ENCODE results near the gene MTFP1. TPM values are rescaled to one million over a fixed set of nuclear protein-coding genes. Genes with fewer than 3 reads are reported as not detected.
A peak's percentile ranks its signal among the peaks of the same experiment; 100 is the strongest.

Gene MTFP1
- polyA plus RNA-seq, 6 donors from 2014 or later: 2.6 to 18.0 (median 13.2) TPM

GRCh38 chr22:30408388-30409102, 17.0 kb upstream of the MTFP1 start:
- Mint-ChIP-seq H3K27ac (no peak overlapping the region), H3K4me3 (no peak overlapping the region), H3K4me1 (peaks cover 0 to 5% (median 1%) of the 10 kb centered on the region in 3 donors), H3K9me3 (no peaks in the 10 kb centered on the region), H3K36me3 (no peaks in the 10 kb centered on the region), H3K27me3 (no peaks in the 10 kb centered on the region)
- no peak for ATAC-seq (ENCODE audit: low read depth in 2 of 2)
- no peak for DNase-seq

- Mint-ChIP-seq H3K9me3 (no peaks in the 10 kb centered on the region), H3K36me3 (peaks cover 0 to 9% of the 10 kb centered on the region in 2 donors), H3K27ac (peak overlapping the region in 2 of 6 donors; percentile 49 to 96), H3K27me3 (no peaks in the 10 kb centered on the region), H3K4me3 (no peak overlapping the region), H3K4me1 (peaks cover 0 to 5% (median 1%) of the 10 kb centered on the region in 3 donors)
- no peak for DNase-seq
- no peak for ATAC-seq (ENCODE audit: low read depth in 2 of 2)
Observed at GRCh38 chr22:30411780-30412179, 13.8 kb upstream of the MTFP1 start.

- peaks cover 0 to 5% (median 1%) of the 10 kb centered on the region in 3 donors for H3K4me1 Mint-ChIP-seq
- no peak overlapping the region for H3K4me3 Mint-ChIP-seq
- H3K27ac Mint-ChIP-seq: peak overlapping the region in 4 of 6 donors; percentile 5 to 58 (median 18)
- no peaks in the 10 kb centered on the region for H3K27me3 Mint-ChIP-seq
- H3K9me3 Mint-ChIP-seq: no peaks in the 10 kb centered on the region
- ATAC-seq (ENCODE audit: low read depth in 2 of 2): no peak
- H3K36me3 Mint-ChIP-seq: peaks cover 0 to 9% of the 10 kb centered on the region in 2 donors
- DNase-seq: no peak
Observed at GRCh38 chr22:30413001-30413400, 12.6 kb upstream of the MTFP1 start.

- H3K4me1 Mint-ChIP-seq: peaks cover 0 to 5% (median 1%) of the 10 kb centered on the region in 3 donors
- peaks cover 0 to 9% of the 10 kb centered on the region in 2 donors for H3K36me3 Mint-ChIP-seq
- H3K9me3 Mint-ChIP-seq: no peaks in the 10 kb centered on the region
- H3K27ac Mint-ChIP-seq: no peak overlapping the region
- no peaks in the 10 kb centered on the region for H3K27me3 Mint-ChIP-seq
- ATAC-seq (ENCODE audit: low read depth in 2 of 2) (no peak), DNase-seq (no peak)
- H3K4me3 Mint-ChIP-seq: peak overlapping the region in 1 of 8 donors; percentile 29
Observed at GRCh38 chr22:30413745-30414524, 11.6 kb upstream of the MTFP1 start.

- no peak overlapping the region for H3K4me3 Mint-ChIP-seq
- H3K36me3 Mint-ChIP-seq: peaks cover 0 to 9% of the 10 kb centered on the region in 2 donors
- no peaks in the 10 kb centered on the region for H3K9me3 Mint-ChIP-seq
- no peak for ATAC-seq (ENCODE audit: low read depth in 2 of 2)
- no peak overlapping the region for H3K27ac Mint-ChIP-seq
- H3K27me3 Mint-ChIP-seq: no peaks in the 10 kb centered on the region
- peaks cover 0 to 5% (median 1%) of the 10 kb centered on the region in 3 donors for H3K4me1 Mint-ChIP-seq
- no peak for DNase-seq
Observed at GRCh38 chr22:30414525-30415047, 11.0 kb upstream of the MTFP1 start.

- Mint-ChIP-seq H3K4me1 (peaks cover 0 to 5% (median 1%) of the 10 kb centered on the region in 3 donors), H3K9me3 (no peaks in the 10 kb centered on the region), H3K27ac (peak overlapping the region in 1 of 6 donors; percentile 62), H3K4me3 (no peak overlapping the region), H3K27me3 (no peaks in the 10 kb centered on the region), H3K36me3 (peaks cover 0 to 9% of the 10 kb centered on the region in 2 donors)
- DNase-seq (no peak), ATAC-seq (ENCODE audit: low read depth in 2 of 2) (no peak)
Observed at GRCh38 chr22:30416403-30416802, 9.2 kb upstream of the MTFP1 start.

- no peaks in the 10 kb centered on the region for H3K9me3 Mint-ChIP-seq
- no peak for ATAC-seq (ENCODE audit: low read depth in 2 of 2)
- H3K4me1 Mint-ChIP-seq: peaks cover 0 to 6% (median 2%) of the 10 kb centered on the region in 3 donors
- H3K36me3 Mint-ChIP-seq: peaks cover 0 to 9% of the 10 kb centered on the region in 2 donors
- H3K27ac Mint-ChIP-seq: no peak overlapping the region
- no peaks in the 10 kb centered on the region for H3K27me3 Mint-ChIP-seq
- DNase-seq: no peak
- H3K4me3 Mint-ChIP-seq: peak overlapping the region in 1 of 8 donors; percentile 28
Observed at GRCh38 chr22:30416837-30417236, 8.7 kb upstream of the MTFP1 start.

- no peak for ATAC-seq (ENCODE audit: low read depth in 2 of 2)
- DNase-seq: no peak
- Mint-ChIP-seq H3K27ac (no peak overlapping the region), H3K36me3 (peaks cover 0 to 9% of the 10 kb centered on the region in 2 donors), H3K9me3 (no peaks in the 10 kb centered on the region), H3K4me3 (peak overlapping the region in 2 of 8 donors; percentile 20 to 57), H3K4me1 (peaks cover 19 to 34% (median 28%) of the 10 kb centered on the region in 3 donors), H3K27me3 (no peaks in the 10 kb centered on the region)
Observed at GRCh38 chr22:30420347-30421125, 5.0 kb upstream of the MTFP1 start.

- Mint-ChIP-seq H3K4me3 (peak overlapping the region; percentile 93 to 99 (median 99)), H3K4me1 (peaks cover 31 to 46% (median 42%) of the 10 kb centered on the region in 3 donors), H3K27ac (peak overlapping the region in 5 of 6 donors; percentile 20 to 95 (median 38)), H3K9me3 (no peaks in the 10 kb centered on the region), H3K36me3 (no peaks in the 10 kb centered on the region), H3K27me3 (no peaks in the 10 kb centered on the region)
- no peak for ATAC-seq (ENCODE audit: low read depth in 2 of 2)
- DNase-seq: no peak
Observed at GRCh38 chr22:30421695-30422480, 3.7 kb upstream of the MTFP1 start.

- Mint-ChIP-seq H3K4me1 (peaks cover 35 to 52% (median 48%) of the 10 kb centered on the region in 3 donors), H3K27ac (peak overlapping the region in 5 of 6 donors; percentile 57 to 98 (median 91)), H3K9me3 (no peaks in the 10 kb centered on the region), H3K27me3 (no peaks in the 10 kb centered on the region), H3K36me3 (no peaks in the 10 kb centered on the region), H3K4me3 (peak overlapping the region; percentile 93 to 99 (median 99))
- DNase-seq: no peak
- no peak for ATAC-seq (ENCODE audit: low read depth in 2 of 2)
Observed at GRCh38 chr22:30422481-30423300, 2.9 kb upstream of the MTFP1 start.

- H3K4me3 Mint-ChIP-seq: peak overlapping the region; percentile 93 to 99 (median 99)
- H3K27me3 Mint-ChIP-seq: no peaks in the 10 kb centered on the region
- H3K27ac Mint-ChIP-seq: peak overlapping the region; percentile 95 to 99 (median 98)
- peaks cover 35 to 52% (median 48%) of the 10 kb centered on the region in 3 donors for H3K4me1 Mint-ChIP-seq
- no peaks in the 10 kb centered on the region for H3K9me3 Mint-ChIP-seq
- ATAC-seq (ENCODE audit: low read depth in 2 of 2): no peak
- no peak for DNase-seq
- H3K36me3 Mint-ChIP-seq: no peaks in the 10 kb centered on the region
Observed at GRCh38 chr22:30423301-30423958, 2.1 kb upstream of the MTFP1 start.
